Tibial artery (tissue), 4 donors: ENCODE measurements around the gene C1RL.

Source experiments
- DNase-seq, 2 donors: peaks; one replicate each; pipeline ENCODE4 v3.0.0-alpha.2; 2019
- H3K27ac ChIP-seq, 2 donors: fragments of 200-600 bp; sonication (generic) in 1 of 2; 1 replicate in 1 of 2; 2 replicates in 1 of 2; pipeline ENCODE4 v1.5.1; 2018 to 2019; ENCODE audit warnings: mild to moderate bottlenecking in 1 of 2
- H3K27me3 ChIP-seq, 2 donors: fragments of 200-600 bp; sonication (generic) in 1 of 2; one replicate each; pipeline versions ENCODE4 v1.5.1 to v1.6.0; 2016 to 2019
- H3K36me3 ChIP-seq, 3 donors: fragments of 200-600 bp; sonication (generic) in 2 of 3; one replicate each; pipeline ENCODE4 v1.5.1; 2016 to 2019; ENCODE audit warnings: mild to moderate bottlenecking in 2 of 3
- H3K4me1 ChIP-seq, 4 donors: fragments of 200-600 bp; sonication (generic) in 2 of 4; 1 replicate in 3 of 4; 2 replicates in 1 of 4; pipeline ENCODE4 v1.5.1; 2016 to 2019
- H3K4me3 ChIP-seq, 2 donors: fragments of 200-600 bp; sonication (generic) in 1 of 2; 1 replicate in 1 of 2; 2 replicates in 1 of 2; pipeline ENCODE4 v1.5.1; 2018 to 2019; ENCODE audit warnings: mild to moderate bottlenecking in 2 of 2
- H3K9me3 ChIP-seq, 3 donors: fragments of 200-600 bp; sonication (generic) in 1 of 3; one replicate each; pipeline ENCODE4 v1.5.1; 2016 to 2019
- CTCF ChIP-seq, 2 experiments: fragments of 200-600 bp in 1 of 2; fragments of 450-650 bp in 1 of 2; IDR thresholded peaks; one replicate each; pipeline ENCODE4 v1.5.1; 2017 to 2019; ENCODE audit warnings: antibody characterized with exemption in 2 of 2, mild to moderate bottlenecking in 1 of 2, moderate library complexity in 1 of 2
- intact Hi-C: fragments of 100-400 bp; cut with DNase I; formaldehyde crosslinking; loops from one replicate; pipeline ENCODE4 v1.15.0; 2023; ENCODE audit warnings: low total_unique reads

The C1RL gene

GRCh38 chr12:7122811-7123769 lies 14.1 kb upstream of the C1RL start:
- H3K27ac ChIP-seq, result no peak overlapping the region
- no peaks in the 10 kb centered on the region for H3K4me1 ChIP-seq
- no peaks in the 10 kb centered on the region for H3K36me3 ChIP-seq
- H3K4me3 ChIP-seq, result no peak overlapping the region
- DNase-seq, result peak in 1 of 2 donors; percentile 52
- no peaks in the 10 kb centered on the region for H3K27me3 ChIP-seq
- H3K9me3 ChIP-seq, result no peaks in the 10 kb centered on the region
- intact Hi-C loops, result no loop called here
- no peak for TF ChIP-seq CTCF (IDR thresholded peaks at IDR 0.05)

DNA sequence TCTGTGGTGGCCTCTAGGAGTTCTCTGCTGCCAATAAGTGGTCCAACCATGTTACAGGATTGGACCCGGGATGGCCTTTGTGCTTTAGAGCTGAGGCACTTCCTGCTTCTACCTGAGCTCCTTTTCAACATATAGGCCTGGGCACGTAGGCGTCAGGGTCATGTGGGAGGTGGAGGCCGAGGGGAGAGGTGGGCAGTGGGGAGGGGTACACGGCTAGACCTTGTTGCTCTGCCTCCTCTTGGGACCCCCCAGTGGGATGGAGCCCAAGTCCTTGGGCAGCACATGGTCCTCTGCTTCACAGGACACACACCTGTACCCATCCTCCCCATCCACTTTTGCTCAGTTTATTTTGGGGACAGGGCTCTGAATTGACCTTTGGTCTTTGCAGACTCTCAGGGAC lies 12.3 kb upstream of the C1RL start:
- Histone ChIP-seq H3K4me3 (no peak overlapping the region), H3K4me1 (no peaks in the 10 kb centered on the region), H3K36me3 (no peaks in the 10 kb centered on the region), H3K27ac (no peak overlapping the region), H3K27me3 (no peaks in the 10 kb centered on the region), H3K9me3 (no peaks in the 10 kb centered on the region)
- no peak for TF ChIP-seq CTCF (IDR thresholded peaks at IDR 0.05)
- peak in 1 of 2 donors; percentile 52 for DNase-seq
- intact Hi-C loops, result no loop called here

DNA sequence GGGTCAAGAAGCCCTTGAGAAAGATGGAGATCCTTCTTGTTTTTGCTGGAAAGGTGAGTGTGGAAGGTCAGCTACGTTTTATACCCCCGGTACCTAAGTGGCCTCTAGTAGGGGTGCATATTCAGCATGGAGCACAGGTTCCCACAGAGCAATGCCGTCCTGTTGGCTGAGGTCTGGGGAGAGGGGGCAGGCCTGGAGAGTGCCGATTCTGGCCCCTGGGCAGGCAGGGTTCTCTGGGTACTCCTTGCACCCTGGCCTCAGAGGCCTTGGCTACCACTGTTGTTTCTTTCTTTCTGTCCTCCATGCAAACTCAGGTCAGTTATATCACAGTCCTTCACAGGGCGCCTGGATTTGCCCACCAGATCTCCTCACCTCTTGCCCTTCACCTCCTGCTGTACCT lies 11.2 kb upstream of the C1RL start:
- H3K4me3 ChIP-seq, result no peak overlapping the region
- H3K27me3 ChIP-seq, result no peaks in the 10 kb centered on the region
- H3K36me3 ChIP-seq, result peaks cover 0 to 7% (median 2%) of the 10 kb centered on the region in 3 donors
- H3K9me3 ChIP-seq, result no peaks in the 10 kb centered on the region
- DNase-seq, result no peak
- intact Hi-C loops, result no loop called here
- no peak for TF ChIP-seq CTCF (IDR thresholded peaks at IDR 0.05)
- no peak overlapping the region for H3K27ac ChIP-seq
- H3K4me1 ChIP-seq, result no peaks in the 10 kb centered on the region

DNA sequence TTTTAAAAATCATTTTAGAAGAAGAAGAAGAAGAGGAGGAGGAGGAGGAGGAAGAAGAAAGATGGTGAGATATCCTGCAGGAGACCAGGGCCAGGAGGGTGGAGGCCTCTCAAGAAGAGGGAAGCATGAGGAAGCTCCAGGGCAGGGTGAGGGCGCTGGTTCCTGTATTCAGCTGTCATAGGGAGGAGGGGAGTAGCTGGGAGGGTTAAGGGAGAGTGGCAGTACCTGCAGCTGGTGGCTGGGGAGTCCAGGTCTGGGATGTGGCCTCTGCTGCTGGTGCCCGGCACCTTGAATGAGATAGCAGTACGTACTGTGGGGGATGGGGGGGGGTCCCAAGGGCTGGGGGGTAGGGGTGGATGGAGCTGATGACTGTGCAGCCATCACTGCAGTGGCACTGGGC lies 9.9 kb upstream of the C1RL start:
- Histone ChIP-seq H3K36me3 (peaks cover 0 to 9% (median 4%) of the 10 kb centered on the region in 3 donors), H3K27ac (no peak overlapping the region), H3K9me3 (no peaks in the 10 kb centered on the region), H3K4me3 (no peak overlapping the region), H3K27me3 (no peaks in the 10 kb centered on the region), H3K4me1 (no peaks in the 10 kb centered on the region)
- no peak for DNase-seq
- intact Hi-C loops, result loop anchor here (10.0 kb wide), 1 partner anchor 174 kb away; the partner anchor contains the start of genes C12orf57 and RNU7-1
- TF ChIP-seq CTCF (IDR thresholded peaks at IDR 0.05), result no peak

- H3K36me3 ChIP-seq, result peaks cover 0 to 9% (median 4%) of the 10 kb centered on the region in 3 donors
- peaks cover 0 to 6% (median 0%) of the 10 kb centered on the region in 4 donors for H3K4me1 ChIP-seq
- no peaks in the 10 kb centered on the region for H3K27me3 ChIP-seq
- no peak overlapping the region for H3K4me3 ChIP-seq
- no peak for TF ChIP-seq CTCF (IDR thresholded peaks at IDR 0.05)
- intact Hi-C loops, result loop anchor here (10.0 kb wide), 1 partner anchor 173 kb away; the partner anchor contains the start of genes C12orf57 and RNU7-1
- no peak for DNase-seq
- no peak overlapping the region for H3K27ac ChIP-seq
- no peaks in the 10 kb centered on the region for H3K9me3 ChIP-seq
These were observed 8.7 kb upstream of the C1RL start for GRCh38 chr12:7117670-7118069.
